Measurements from ENCODE around the gene SMYD3. TPM values are rescaled to one million over a fixed set of nuclear protein-coding genes. Genes with fewer than 3 reads are reported as not detected.

Gene SMYD3
- polyA plus RNA-seq, 3 donors from 2014 or later = 48.4 to 57.5 (median 50.8) TPM

GRCh38 chr1:246415028-246415427 lies 92.1 kb downstream of the SMYD3 start:
- Mint-ChIP-seq H3K36me3 (peaks cover 13 to 21% (median 13%) of the 10 kb centered on the region in 3 donors), H3K27me3 (ENCODE audit: low read depth in 3 of 3) (no peaks in the 10 kb centered on the region), H3K27ac (no peak overlapping the region), H3K9me3 (peaks cover 0 to 5% (median 0%) of the 10 kb centered on the region in 6 donors), H3K4me1 (peaks cover 3 to 10% of the 10 kb centered on the region in 2 donors), H3K4me3 (no peak overlapping the region)
- DNase-seq = no peak

- DNase-seq = no peak
- peaks cover 0 to 5% (median 0%) of the 10 kb centered on the region in 6 donors for H3K9me3 Mint-ChIP-seq
- H3K4me1 Mint-ChIP-seq = peaks cover 2 to 10% of the 10 kb centered on the region in 2 donors
- H3K4me3 Mint-ChIP-seq = no peak overlapping the region
- peaks cover 5 to 15% (median 13%) of the 10 kb centered on the region in 3 donors for H3K36me3 Mint-ChIP-seq
- no peaks in the 10 kb centered on the region for H3K27me3 Mint-ChIP-seq (ENCODE audit: low read depth in 3 of 3)
- H3K27ac Mint-ChIP-seq = no peak overlapping the region
Observed at GRCh38 chr1:246413430-246413829, 93.6 kb downstream of the SMYD3 start.

- Mint-ChIP-seq H3K9me3 (no peaks in the 10 kb centered on the region), H3K27ac (no peak overlapping the region), H3K27me3 (ENCODE audit: low read depth in 3 of 3) (no peaks in the 10 kb centered on the region), H3K36me3 (no peaks in the 10 kb centered on the region), H3K4me1 (peaks cover 0 to 14% of the 10 kb centered on the region in 2 donors), H3K4me3 (no peak overlapping the region)
- no peak for DNase-seq
Observed at GRCh38 chr1:246404078-246404477, 103.0 kb downstream of the SMYD3 start.

GRCh38 chr1:246398126-246398813 lies 108.8 kb downstream of the SMYD3 start:
- Mint-ChIP-seq H3K36me3 (peaks cover 0 to 4% (median 0%) of the 10 kb centered on the region in 3 donors), H3K4me3 (no peak overlapping the region), H3K4me1 (peaks cover 0 to 11% of the 10 kb centered on the region in 2 donors), H3K27me3 (ENCODE audit: low read depth in 3 of 3) (no peaks in the 10 kb centered on the region), H3K9me3 (no peaks in the 10 kb centered on the region), H3K27ac (no peak overlapping the region)
- DNase-seq = no peak

- peaks cover 0 to 4% (median 2%) of the 10 kb centered on the region in 3 donors for H3K36me3 Mint-ChIP-seq
- no peaks in the 10 kb centered on the region for H3K9me3 Mint-ChIP-seq
- no peaks in the 10 kb centered on the region for H3K27me3 Mint-ChIP-seq (ENCODE audit: low read depth in 3 of 3)
Observed at GRCh38 chr1:246397046-246397445, 110.0 kb downstream of the SMYD3 start.

GRCh38 chr1:246396322-246396721 lies 110.8 kb downstream of the SMYD3 start:
- Mint-ChIP-seq H3K4me1 (peaks cover 0 to 11% of the 10 kb centered on the region in 2 donors), H3K27me3 (ENCODE audit: low read depth in 3 of 3) (no peaks in the 10 kb centered on the region), H3K9me3 (peaks cover 0 to 6% (median 1%) of the 10 kb centered on the region in 6 donors), H3K4me3 (no peak overlapping the region), H3K27ac (no peak overlapping the region), H3K36me3 (peaks cover 4 to 9% (median 7%) of the 10 kb centered on the region in 3 donors)
- DNase-seq = no peak

More at GRCh38 chr1:246397046-246397445, 110.0 kb downstream of the SMYD3 start:
- DNase-seq = no peak
- Mint-ChIP-seq H3K4me3 (no peak overlapping the region), H3K27ac (no peak overlapping the region), H3K4me1 (peaks cover 0 to 11% of the 10 kb centered on the region in 2 donors)

GRCh38 chr1:246394121-246394520 lies 113.0 kb downstream of the SMYD3 start:
- Mint-ChIP-seq H3K4me1 (peaks cover 0 to 6% of the 10 kb centered on the region in 2 donors), H3K27me3 (ENCODE audit: low read depth in 3 of 3) (no peaks in the 10 kb centered on the region), H3K27ac (no peak overlapping the region), H3K36me3 (peaks cover 7 to 16% (median 8%) of the 10 kb centered on the region in 3 donors), H3K9me3 (peaks cover 3 to 13% (median 5%) of the 10 kb centered on the region in 6 donors), H3K4me3 (no peak overlapping the region)
- DNase-seq = no peak

GRCh38 chr1:246390855-246391254 lies 116.2 kb downstream of the SMYD3 start:
- no peaks in the 10 kb centered on the region for H3K4me1 Mint-ChIP-seq
- no peaks in the 10 kb centered on the region for H3K27me3 Mint-ChIP-seq (ENCODE audit: low read depth in 3 of 3)
- peaks cover 3 to 16% (median 8%) of the 10 kb centered on the region in 3 donors for H3K36me3 Mint-ChIP-seq
- no peak overlapping the region for H3K4me3 Mint-ChIP-seq
- DNase-seq = no peak
- H3K9me3 Mint-ChIP-seq = peaks cover 3 to 13% (median 5%) of the 10 kb centered on the region in 6 donors
- no peak overlapping the region for H3K27ac Mint-ChIP-seq

GRCh38 chr1:246384616-246385015 lies 122.5 kb downstream of the SMYD3 start:
- no peaks in the 10 kb centered on the region for H3K4me1 Mint-ChIP-seq
- H3K4me3 Mint-ChIP-seq = no peak overlapping the region
- no peaks in the 10 kb centered on the region for H3K9me3 Mint-ChIP-seq
- DNase-seq = no peak
- H3K27ac Mint-ChIP-seq = no peak overlapping the region
- no peaks in the 10 kb centered on the region for H3K36me3 Mint-ChIP-seq
- H3K27me3 Mint-ChIP-seq (ENCODE audit: low read depth in 3 of 3) = peaks cover 0 to 2% (median 0%) of the 10 kb centered on the region in 3 donors

GRCh38 chr1:246383791-246384190 lies 123.3 kb downstream of the SMYD3 start:
- DNase-seq = no peak
- Mint-ChIP-seq H3K36me3 (no peaks in the 10 kb centered on the region), H3K27ac (no peak overlapping the region), H3K9me3 (no peaks in the 10 kb centered on the region), H3K4me3 (no peak overlapping the region), H3K4me1 (no peaks in the 10 kb centered on the region), H3K27me3 (ENCODE audit: low read depth in 3 of 3) (peaks cover 0 to 2% (median 0%) of the 10 kb centered on the region in 3 donors)

- H3K4me3 Mint-ChIP-seq = no peak overlapping the region
- H3K27ac Mint-ChIP-seq = no peak overlapping the region
- no peak for DNase-seq
- no peaks in the 10 kb centered on the region for H3K36me3 Mint-ChIP-seq
- no peaks in the 10 kb centered on the region for H3K9me3 Mint-ChIP-seq
- H3K4me1 Mint-ChIP-seq = no peaks in the 10 kb centered on the region
- peaks cover 0 to 2% (median 0%) of the 10 kb centered on the region in 3 donors for H3K27me3 Mint-ChIP-seq (ENCODE audit: low read depth in 3 of 3)
Observed at GRCh38 chr1:246383239-246383589, 123.9 kb downstream of the SMYD3 start.

GRCh38 chr1:246382589-246383238 lies 124.4 kb downstream of the SMYD3 start:
- DNase-seq = no peak
- H3K4me3 Mint-ChIP-seq = no peak overlapping the region
- H3K27me3 Mint-ChIP-seq (ENCODE audit: low read depth in 3 of 3) = peaks cover 0 to 2% (median 0%) of the 10 kb centered on the region in 3 donors
- H3K36me3 Mint-ChIP-seq = no peaks in the 10 kb centered on the region
- no peak overlapping the region for H3K27ac Mint-ChIP-seq
- no peaks in the 10 kb centered on the region for H3K4me1 Mint-ChIP-seq
- H3K9me3 Mint-ChIP-seq = no peaks in the 10 kb centered on the region

GRCh38 chr1:246381452-246381851 lies 125.6 kb downstream of the SMYD3 start:
- H3K4me1 Mint-ChIP-seq = no peaks in the 10 kb centered on the region
- DNase-seq = no peak
- H3K36me3 Mint-ChIP-seq = no peaks in the 10 kb centered on the region
- no peak overlapping the region for H3K27ac Mint-ChIP-seq
- no peak overlapping the region for H3K4me3 Mint-ChIP-seq
- peaks cover 0 to 2% (median 0%) of the 10 kb centered on the region in 3 donors for H3K27me3 Mint-ChIP-seq (ENCODE audit: low read depth in 3 of 3)
- no peaks in the 10 kb centered on the region for H3K9me3 Mint-ChIP-seq

- peaks cover 0 to 1% (median 0%) of the 10 kb centered on the region in 3 donors for H3K27me3 Mint-ChIP-seq (ENCODE audit: low read depth in 3 of 3)
- H3K9me3 Mint-ChIP-seq = no peaks in the 10 kb centered on the region
- DNase-seq = no peak
- no peak overlapping the region for H3K4me3 Mint-ChIP-seq
- no peaks in the 10 kb centered on the region for H3K36me3 Mint-ChIP-seq
- H3K27ac Mint-ChIP-seq = no peak overlapping the region
- H3K4me1 Mint-ChIP-seq = no peaks in the 10 kb centered on the region
Observed at GRCh38 chr1:246377625-246378153, 129.4 kb downstream of the SMYD3 start.
